DOHH2 (cell line): ENCODE data around the gene MAP3K4.

Experiments
- CTCF ChIP-seq: fragments of 200-600 bp; sonication (generic); IDR thresholded peaks from one replicate; pipeline ENCODE4 v1.5.1; 2014; ENCODE audit warnings: antibody characterized with exemption, mild to moderate bottlenecking, low read depth, low read length; ENCODE audit not compliant: poor library complexity, severe bottlenecking
- EZH2phosphoT487 ChIP-seq: fragments of 200-600 bp; sonication (generic); IDR thresholded peaks from 2 replicates; pipeline ENCODE4 v1.6.1; 2017; ENCODE audit warnings: borderline replicate concordance, mild to moderate bottlenecking, antibody characterized with exemption, low read length, moderate library complexity, mixed read lengths

GRCh38 chr6:161013695-161014094 is 22.1 kb downstream of the MAP3K4 start:
- no peak for TF ChIP-seq CTCF
- TF ChIP-seq EZH2phosphoT487: no peak
